Measurements from ENCODE around the gene G3BP2.
"Not testable (repeated sequence)": the region's sequence is repeated elsewhere in the genome, so short reads cannot be mapped to it uniquely, and the experiment has no call there.

The G3BP2 gene

GRCh38 chr4:75683482-75684155 lies 10.4 kb upstream of the G3BP2 start:
- no peak for DNase-seq

GRCh38 chr4:75679876-75680575 lies 6.8 kb upstream of the G3BP2 start:
- DNase-seq = no peak

DNA sequence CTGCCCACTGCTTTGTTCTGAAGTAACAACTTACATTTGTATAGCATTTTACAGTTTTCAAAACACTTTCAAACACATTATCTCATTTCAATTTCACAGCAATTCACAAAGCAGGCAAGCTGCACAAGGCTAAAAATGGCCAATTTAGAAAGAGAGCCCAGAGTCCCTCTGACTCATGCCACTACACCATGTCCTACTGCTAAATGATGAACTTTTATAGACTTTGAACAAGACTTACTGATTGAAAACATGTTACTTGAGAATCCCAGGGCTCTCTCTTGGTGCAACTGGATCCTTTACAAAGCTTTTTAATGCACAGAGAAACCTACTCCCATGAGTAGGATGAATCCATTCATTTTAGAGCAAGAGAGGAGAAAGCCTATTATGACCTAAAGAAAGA lies 5.8 kb upstream of the G3BP2 start:
- no peak for DNase-seq

- DNase-seq = no peak
Measured at GRCh38 chr4:75678473-75678872, 5.3 kb upstream of the G3BP2 start.

DNA sequence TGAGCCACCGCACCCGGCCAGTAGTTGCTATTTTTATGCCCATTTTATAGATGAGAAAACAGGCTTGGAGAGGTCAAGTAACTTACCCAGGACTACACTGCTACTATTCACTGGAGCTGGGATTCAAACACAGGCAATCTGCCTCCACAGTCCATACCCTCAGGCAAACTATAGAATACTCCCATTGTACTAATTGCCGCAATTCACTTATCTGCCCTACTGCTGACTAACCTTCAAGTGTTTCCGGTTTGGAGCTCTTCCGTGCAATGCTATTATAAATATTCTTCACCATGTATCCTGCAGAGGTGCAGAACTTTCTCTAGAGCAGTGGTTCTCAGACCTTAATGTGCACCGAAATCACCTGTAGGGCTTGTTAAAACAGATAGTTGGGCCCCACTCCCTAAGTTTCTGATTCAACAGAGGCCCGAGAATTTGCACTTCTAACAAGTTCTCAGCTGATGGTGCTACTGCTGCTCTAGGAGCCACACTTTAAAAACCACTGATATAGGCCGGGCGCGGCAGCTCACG lies 1.9 kb upstream of the G3BP2 start:
- DNase-seq = no peak

DNA sequence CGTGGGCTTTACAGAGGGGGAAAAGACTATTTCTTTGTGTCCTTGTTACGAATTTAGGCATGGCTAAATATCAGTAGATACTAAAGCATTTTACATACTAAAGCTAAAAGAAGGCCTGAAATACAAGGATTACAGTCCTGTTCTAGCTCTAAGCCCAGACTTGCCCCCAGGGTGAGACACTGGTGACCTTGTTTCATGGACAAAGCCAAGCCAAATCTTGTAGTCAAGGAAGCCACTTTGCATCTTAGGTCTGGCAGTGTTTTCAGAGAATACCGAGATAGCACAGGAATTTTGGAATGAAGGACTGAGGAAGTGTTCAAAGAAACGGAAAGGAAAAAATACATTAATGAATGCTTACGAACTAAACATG lies 733 bp upstream of the G3BP2 start:
- DNase-seq = no peak

DNA sequence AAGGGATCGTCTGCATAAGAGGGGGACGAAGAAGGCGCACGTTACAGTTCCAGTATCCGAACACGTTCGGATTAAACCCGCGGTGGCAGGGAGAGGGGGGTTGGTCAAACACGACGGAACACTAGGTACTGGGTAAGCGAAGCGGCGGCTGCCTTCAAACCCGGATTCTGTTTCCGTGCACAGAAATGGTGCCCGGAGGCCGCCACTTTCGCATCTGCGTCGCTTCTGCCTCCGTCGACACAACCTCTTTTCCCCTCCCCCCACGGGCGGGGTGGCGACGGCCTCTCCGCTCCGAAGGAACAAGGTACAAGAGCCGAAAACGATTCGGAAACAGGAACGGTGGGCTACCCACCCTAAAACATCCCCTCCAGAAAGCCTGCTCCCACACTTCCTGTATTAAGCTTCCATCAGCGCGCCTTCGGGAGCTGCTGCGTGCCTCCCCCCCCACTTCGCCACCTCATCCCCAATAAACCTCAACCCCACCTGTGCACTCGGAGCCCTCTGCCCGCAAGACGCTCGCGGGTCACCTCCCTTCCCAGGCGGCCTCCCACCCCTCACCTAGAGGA lies 667 bp downstream of the G3BP2 start:
- DNase-seq = peak; percentile 81

DNA sequence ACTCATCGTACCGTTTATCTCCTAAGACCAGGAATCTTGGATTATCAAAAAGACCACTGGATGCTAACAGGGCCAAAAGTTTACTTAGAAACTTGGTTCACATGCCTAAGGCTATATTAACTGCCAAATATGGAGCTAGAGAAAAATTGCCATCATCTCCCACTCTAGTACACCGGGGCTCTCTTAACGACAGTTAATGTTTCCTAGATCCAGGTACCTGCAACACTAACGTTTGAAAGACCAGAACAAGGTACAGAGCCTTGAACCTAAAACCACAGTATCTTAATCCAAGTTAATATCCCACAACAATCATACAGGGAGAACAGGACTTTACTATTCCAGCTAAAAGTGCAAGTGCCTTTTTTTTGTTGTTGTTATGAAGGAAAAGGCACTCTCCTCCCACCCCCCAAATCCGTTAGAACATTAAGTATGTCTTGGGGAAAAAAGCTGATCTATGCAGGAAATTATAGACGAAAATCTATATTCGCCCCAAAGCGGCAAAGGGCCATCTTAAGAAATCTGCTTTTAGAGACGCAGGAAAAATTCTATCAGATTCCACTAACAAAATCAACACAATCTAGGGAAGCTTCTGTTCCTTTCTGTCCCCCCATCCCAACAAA lies 1.3 kb downstream of the G3BP2 start:
- DNase-seq = peak; percentile 24

DNA sequence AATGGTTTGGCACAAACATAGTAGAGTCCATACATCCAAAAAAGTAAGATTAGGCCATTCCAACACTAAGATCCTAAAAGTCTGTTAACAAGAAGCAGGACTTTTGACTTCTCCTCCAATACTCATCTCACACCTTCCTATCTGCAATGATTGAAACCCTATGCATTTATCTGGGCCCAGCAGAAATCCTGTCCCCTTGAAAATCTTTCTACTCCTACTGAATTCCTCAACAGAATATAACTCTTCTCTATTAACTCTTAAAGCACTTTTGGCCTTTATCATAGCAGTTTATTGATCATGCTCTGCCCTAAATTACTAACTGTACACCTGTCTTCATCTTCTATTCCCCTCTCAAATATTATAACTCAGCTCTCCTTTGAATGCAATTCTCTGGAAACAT lies 4.6 kb downstream of the G3BP2 start:
- no peak for DNase-seq

DNA sequence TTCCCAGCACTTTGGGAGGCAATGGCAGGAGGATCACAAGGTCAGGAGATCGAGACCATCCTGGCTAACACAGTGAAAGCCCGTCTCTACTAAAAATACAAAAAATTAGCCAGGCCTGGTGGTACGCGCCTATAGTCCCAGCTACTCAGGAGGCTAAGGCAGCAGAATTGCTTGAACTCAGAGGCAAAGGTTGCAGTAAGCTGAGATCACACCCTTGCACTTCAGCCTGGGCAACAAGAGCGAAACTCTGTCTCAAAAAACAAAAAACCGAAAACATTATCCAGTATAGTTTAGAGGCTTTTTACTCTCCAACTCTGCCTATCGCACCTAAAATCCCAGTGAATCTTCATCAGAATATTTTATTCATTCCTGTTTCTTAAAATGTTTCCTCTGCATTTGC lies 5.6 kb downstream of the G3BP2 start:
- not testable (repeated sequence) for DNase-seq

GRCh38 chr4:75666299-75666698 lies 6.9 kb downstream of the G3BP2 start:
- no peak for DNase-seq

DNA sequence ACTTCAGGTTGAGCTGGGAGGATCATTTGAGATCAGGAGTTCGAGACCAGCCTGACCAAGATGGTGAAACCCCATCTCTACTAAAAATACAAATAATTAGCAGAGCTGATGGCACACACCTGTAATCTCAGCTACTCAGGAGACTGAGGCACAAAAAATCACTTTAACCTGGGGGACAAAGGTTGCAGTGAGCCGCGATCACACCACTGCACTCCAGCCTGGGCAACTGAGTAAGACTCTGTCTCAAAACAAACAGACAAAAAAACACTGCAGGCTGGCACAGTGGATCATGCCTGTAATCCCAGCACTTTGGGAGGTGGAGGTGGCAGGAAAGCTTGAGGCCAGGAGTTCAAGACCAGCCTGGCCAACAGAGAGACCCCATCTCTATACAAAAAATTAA lies 8.6 kb downstream of the G3BP2 start:
- DNase-seq = not testable (repeated sequence)

GRCh38 chr4:75662626-75663025 lies 10.6 kb downstream of the G3BP2 start:
- DNase-seq = no peak

DNA sequence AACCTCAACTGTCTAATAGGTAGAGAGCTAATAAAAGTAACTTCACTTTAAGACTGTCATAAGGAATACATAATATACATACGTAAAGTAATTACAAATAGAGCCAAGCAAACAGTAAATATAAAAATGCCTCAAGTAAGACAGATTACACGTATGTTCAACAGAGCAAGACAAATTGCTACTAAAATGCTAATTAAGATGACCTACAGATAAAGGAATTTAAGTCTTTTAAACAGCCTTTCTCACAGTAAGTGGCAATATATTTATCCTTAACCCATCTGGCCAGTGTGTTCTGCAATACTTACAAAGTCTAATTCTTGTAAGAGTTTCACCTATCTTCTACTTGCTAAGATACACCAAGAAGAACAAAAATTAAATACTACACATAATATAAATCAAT lies 12.7 kb downstream of the G3BP2 start:
- no peak for DNase-seq

- peak; percentile 28 for DNase-seq
Measured at GRCh38 chr4:75659512-75660031, 13.6 kb downstream of the G3BP2 start.

GRCh38 chr4:75658876-75659275 lies 14.3 kb downstream of the G3BP2 start:
- no peak for DNase-seq

DNA sequence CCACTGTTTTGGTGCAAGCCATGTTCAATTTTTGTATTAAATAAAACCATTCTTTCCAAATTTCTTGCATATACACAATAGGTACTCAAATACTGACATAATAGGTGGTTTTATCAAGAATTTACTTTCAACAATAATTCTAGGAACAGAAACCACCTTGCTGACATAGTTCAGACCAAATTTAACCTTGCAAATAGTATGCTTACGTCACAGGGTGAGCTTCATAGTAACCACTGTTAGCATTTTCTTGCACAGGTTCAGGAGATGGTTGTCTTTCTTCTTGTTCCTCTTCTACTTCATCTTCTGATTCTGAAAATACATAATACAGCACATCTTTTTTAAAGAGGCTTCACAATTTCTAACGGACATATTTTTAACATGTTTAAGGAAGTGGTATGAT lies 17.6 kb downstream of the G3BP2 start:
- DNase-seq = no peak

DNA sequence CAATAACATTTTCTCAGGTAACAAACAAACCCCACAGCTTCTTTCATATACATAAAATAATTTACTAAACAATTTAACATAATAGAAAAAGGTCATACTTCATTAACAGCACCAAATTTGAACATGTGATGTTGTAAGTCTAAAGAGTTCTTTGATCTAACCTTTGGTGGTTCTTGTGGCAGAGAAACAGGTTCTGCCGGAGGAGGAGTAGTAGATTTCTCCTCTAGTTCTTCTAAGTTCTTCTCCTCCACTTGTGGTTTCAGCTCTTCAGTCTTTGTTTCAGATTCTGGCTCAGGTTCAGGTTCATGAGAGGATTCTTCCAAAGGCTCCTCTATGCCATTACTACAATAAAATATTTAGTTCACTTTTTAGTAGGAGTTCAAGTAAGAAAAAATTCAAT lies 18.3 kb downstream of the G3BP2 start:
- DNase-seq = no peak

DNA sequence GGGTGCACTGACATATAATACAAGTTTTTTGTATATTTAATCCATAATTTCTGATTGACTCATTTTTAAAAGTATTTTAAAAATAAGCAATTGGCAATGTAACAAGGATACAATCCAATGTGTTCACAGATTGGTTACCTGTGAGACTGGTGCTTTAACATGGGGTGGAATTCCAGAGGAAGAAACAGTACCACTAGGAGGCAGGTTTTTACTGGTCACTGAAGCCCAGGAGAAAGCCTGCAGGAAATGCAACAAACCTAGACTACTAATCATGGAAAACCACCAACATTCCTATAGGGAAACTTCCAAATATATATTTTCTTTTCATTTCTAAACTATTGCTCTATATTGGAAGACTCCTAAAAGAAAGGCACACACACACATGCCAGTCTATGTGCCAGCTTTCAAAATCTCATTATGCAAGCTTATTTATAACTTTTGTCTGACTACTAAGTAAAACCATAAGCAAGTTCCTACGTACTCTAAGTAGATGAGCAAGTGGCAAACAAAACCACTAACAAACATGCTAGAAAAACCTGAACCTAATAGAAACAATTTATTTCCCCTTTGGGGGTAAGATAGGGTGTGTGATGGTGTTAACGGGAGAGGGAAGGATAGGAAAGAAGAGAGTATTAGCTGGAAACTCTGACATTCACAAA lies 19.2 kb downstream of the G3BP2 start:
- peak; percentile 26 for DNase-seq

DNA sequence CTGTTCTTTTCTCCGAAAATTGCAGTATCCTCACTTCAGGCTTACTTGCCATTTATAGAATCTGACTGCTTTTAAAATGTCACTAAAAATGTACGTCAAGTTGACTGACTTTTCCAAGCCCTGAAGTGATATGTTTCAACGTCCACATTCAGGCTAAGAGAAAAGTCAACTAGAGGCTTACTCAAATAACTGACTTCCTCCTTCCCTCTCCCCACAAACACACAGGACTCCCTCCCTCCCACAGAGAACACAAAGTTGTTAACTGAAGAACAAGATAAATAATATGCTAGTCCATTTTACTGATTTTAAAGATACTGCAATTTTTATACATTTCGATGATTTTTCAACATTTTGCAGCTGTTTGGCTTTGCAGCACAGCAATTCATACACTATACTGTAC lies 29.1 kb downstream of the G3BP2 start:
- DNase-seq = no peak

DNA sequence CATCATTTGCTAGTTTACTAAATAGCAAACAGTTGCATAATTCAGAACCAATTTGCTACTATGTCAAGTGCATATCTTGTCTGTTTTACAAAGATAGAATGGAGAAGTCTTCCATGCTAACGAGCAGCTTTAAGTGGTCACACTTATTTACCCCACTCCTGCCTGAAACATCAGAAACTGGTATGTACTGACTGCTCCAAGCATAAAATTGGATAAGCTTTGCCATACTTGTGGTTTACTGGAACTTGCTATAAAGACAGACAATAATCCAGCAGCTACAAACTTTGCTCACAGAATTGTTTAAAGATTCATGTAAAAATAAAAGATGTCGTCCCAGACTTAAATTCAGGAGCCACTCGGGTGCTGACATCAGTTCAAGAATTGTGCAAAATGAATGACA lies 29.6 kb downstream of the G3BP2 start:
- no peak for DNase-seq

DNA sequence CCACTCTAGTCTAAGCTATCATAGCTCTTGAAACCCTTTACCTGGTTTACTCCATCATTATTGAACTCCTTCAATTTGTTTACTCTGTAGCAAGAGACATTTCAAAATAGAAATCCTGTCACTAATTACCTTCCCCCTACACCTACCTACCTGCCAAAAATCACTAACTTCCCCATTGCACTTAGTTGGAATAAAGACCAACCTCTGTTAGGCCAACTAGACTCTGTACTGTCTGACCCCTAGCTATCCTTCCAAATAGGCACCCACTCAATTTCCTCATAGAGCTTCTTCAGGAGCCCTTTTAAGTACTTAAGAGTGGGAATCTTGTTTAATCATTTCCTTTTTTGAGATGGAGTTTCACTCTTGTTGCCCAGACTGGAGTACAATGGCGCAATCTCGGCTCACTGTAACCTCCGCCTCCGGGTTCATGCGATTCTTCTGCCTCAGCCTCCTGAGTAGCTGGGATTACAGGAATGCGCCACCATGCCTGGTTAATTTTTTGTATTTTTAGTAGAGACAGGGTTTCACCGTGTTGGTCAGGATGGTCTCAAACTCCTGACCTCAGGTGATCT lies 34.0 kb downstream of the G3BP2 start:
- DNase-seq = no peak

DNA sequence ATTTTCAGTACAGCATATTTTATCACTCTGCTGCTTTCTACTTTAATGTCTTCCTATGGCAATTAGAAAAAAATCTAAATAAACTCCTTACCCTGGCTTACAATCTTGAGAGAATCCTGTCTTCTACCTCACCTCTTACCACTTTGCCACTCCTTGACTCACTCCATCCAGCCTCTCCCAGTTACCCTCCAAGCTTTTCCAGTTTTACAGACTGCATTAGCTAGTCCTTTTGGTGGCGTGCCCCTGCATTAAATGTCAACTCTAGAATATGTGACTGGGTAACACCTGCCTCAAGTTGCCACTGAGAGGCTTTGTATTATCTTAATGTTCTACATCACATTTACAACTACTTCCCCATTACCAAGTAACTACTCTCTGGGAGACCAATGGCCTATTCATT lies 35.4 kb downstream of the G3BP2 start:
- no peak for DNase-seq

All from hematopoietic multipotent progenitor cell treated with erythropoietin and hydrocortisone succinate and interleukin-3 and kit ligand, for 6 days (in vitro differentiated cells).